Measurements from ENCODE around the gene CDKL2. TPM values are rescaled to one million over a fixed set of nuclear protein-coding genes. Genes with fewer than 3 reads are reported as not detected.
A peak's percentile ranks its signal among the peaks of the same experiment; 100 is the strongest.
"Not testable (repeated sequence)": the region's sequence is repeated elsewhere in the genome, so short reads cannot be mapped to it uniquely, and the experiment has no call there.

The CDKL2 gene
- total RNA-seq, 1 experiment from 2014 or later, result 1.5 TPM

DNA sequence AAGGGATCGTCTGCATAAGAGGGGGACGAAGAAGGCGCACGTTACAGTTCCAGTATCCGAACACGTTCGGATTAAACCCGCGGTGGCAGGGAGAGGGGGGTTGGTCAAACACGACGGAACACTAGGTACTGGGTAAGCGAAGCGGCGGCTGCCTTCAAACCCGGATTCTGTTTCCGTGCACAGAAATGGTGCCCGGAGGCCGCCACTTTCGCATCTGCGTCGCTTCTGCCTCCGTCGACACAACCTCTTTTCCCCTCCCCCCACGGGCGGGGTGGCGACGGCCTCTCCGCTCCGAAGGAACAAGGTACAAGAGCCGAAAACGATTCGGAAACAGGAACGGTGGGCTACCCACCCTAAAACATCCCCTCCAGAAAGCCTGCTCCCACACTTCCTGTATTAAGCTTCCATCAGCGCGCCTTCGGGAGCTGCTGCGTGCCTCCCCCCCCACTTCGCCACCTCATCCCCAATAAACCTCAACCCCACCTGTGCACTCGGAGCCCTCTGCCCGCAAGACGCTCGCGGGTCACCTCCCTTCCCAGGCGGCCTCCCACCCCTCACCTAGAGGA lies 42.2 kb upstream of the CDKL2 start:
- H3K27me3 ChIP-seq (replicated peaks; ENCODE audit: insufficient read depth, low read depth, low read length, poor library complexity), result no peaks in the 10 kb centered on the region
- H3K4me1 ChIP-seq (ENCODE audit: insufficient read depth, low read length, poor library complexity, severe bottlenecking), result no peaks in the 10 kb centered on the region
- peak overlapping the region; percentile 91 for H3K4me3 ChIP-seq (ENCODE audit: low read depth, low read length, poor library complexity, severe bottlenecking)
- peak; percentile 47 for DNase-seq (ENCODE audit: low spot score)
- ChIA-PET POLR2A (ENCODE audit: low non-redundant PET) (no interaction called here), CTCF (no interaction called here)
- H3K36me3 ChIP-seq (ENCODE audit: insufficient read depth, low read length, poor library complexity, severe bottlenecking), result no peaks in the 10 kb centered on the region
- intact Hi-C loops (cut with micrococcal nuclease; ENCODE audit: unreplicated experiment), result loop anchor here (5.0 kb wide), 1 partner anchor 50 kb away; the partner anchor contains the start of gene USO1
- no peaks in the 10 kb centered on the region for H3K9me3 ChIP-seq (ENCODE audit: low read depth, low read length, poor library complexity, severe bottlenecking)
- no peak for TF ChIP-seq EZH2 (IDR thresholded peaks at IDR 0.05; ENCODE audit: borderline replicate concordance, low read depth, low read length, poor library complexity, severe bottlenecking)
- TF ChIP-seq, protein P1, sequence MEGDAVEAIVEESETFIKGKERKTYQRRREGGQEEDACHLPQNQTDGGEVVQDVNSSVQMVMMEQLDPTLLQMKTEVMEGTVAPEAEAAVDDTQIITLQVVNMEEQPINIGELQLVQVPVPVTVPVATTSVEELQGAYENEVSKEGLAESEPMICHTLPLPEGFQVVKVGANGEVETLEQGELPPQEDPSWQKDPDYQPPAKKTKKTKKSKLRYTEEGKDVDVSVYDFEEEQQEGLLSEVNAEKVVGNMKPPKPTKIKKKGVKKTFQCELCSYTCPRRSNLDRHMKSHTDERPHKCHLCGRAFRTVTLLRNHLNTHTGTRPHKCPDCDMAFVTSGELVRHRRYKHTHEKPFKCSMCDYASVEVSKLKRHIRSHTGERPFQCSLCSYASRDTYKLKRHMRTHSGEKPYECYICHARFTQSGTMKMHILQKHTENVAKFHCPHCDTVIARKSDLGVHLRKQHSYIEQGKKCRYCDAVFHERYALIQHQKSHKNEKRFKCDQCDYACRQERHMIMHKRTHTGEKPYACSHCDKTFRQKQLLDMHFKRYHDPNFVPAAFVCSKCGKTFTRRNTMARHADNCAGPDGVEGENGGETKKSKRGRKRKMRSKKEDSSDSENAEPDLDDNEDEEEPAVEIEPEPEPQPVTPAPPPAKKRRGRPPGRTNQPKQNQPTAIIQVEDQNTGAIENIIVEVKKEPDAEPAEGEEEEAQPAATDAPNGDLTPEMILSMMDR (conservative IDR thresholded peaks at IDR 0.05; ENCODE audit: low read depth, low read length), result no peak
- BruUV-seq (replicated peaks), result no TSS peak
- peak overlapping the region; percentile 89 for H3K27ac ChIP-seq (ENCODE audit: low read depth, low read length, poor library complexity, severe bottlenecking)

DNA sequence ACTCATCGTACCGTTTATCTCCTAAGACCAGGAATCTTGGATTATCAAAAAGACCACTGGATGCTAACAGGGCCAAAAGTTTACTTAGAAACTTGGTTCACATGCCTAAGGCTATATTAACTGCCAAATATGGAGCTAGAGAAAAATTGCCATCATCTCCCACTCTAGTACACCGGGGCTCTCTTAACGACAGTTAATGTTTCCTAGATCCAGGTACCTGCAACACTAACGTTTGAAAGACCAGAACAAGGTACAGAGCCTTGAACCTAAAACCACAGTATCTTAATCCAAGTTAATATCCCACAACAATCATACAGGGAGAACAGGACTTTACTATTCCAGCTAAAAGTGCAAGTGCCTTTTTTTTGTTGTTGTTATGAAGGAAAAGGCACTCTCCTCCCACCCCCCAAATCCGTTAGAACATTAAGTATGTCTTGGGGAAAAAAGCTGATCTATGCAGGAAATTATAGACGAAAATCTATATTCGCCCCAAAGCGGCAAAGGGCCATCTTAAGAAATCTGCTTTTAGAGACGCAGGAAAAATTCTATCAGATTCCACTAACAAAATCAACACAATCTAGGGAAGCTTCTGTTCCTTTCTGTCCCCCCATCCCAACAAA lies 41.6 kb upstream of the CDKL2 start:
- Histone ChIP-seq H3K9me3 (ENCODE audit: low read depth, low read length, poor library complexity, severe bottlenecking) (no peaks in the 10 kb centered on the region), H3K4me3 (ENCODE audit: low read depth, low read length, poor library complexity, severe bottlenecking) (peak overlapping the region; percentile 91), H3K36me3 (ENCODE audit: insufficient read depth, low read length, poor library complexity, severe bottlenecking) (no peaks in the 10 kb centered on the region), H3K27me3 (replicated peaks; ENCODE audit: insufficient read depth, low read depth, low read length, poor library complexity) (no peaks in the 10 kb centered on the region), H3K27ac (ENCODE audit: low read depth, low read length, poor library complexity, severe bottlenecking) (peak overlapping the region; percentile 89), H3K4me1 (ENCODE audit: insufficient read depth, low read length, poor library complexity, severe bottlenecking) (no peaks in the 10 kb centered on the region)
- TF ChIP-seq, protein P1 (conservative IDR thresholded peaks at IDR 0.05; ENCODE audit: low read depth, low read length), result no peak
- no peak for TF ChIP-seq EZH2 (IDR thresholded peaks at IDR 0.05; ENCODE audit: borderline replicate concordance, low read depth, low read length, poor library complexity, severe bottlenecking)
- ChIA-PET CTCF (no interaction called here), POLR2A (ENCODE audit: low non-redundant PET) (interaction anchor here (0.6 kb wide), 1 partner anchor 158 kb away, joined by 3 read pairs; the partner anchor contains the start of gene RCHY1)
- DNase-seq (ENCODE audit: low spot score), result no peak
- no TSS peak for BruUV-seq (replicated peaks)
- intact Hi-C loops (cut with micrococcal nuclease; ENCODE audit: unreplicated experiment), result loop anchor here (5.0 kb wide), 1 partner anchor 50 kb away; the partner anchor contains the start of gene USO1

DNA sequence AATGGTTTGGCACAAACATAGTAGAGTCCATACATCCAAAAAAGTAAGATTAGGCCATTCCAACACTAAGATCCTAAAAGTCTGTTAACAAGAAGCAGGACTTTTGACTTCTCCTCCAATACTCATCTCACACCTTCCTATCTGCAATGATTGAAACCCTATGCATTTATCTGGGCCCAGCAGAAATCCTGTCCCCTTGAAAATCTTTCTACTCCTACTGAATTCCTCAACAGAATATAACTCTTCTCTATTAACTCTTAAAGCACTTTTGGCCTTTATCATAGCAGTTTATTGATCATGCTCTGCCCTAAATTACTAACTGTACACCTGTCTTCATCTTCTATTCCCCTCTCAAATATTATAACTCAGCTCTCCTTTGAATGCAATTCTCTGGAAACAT lies 38.3 kb upstream of the CDKL2 start:
- no peak overlapping the region for H3K4me3 ChIP-seq (ENCODE audit: low read depth, low read length, poor library complexity, severe bottlenecking)
- H3K27me3 ChIP-seq (replicated peaks; ENCODE audit: insufficient read depth, low read depth, low read length, poor library complexity), result no peaks in the 10 kb centered on the region
- intact Hi-C loops (cut with micrococcal nuclease; ENCODE audit: unreplicated experiment), result no loop called here
- no peaks in the 10 kb centered on the region for H3K9me3 ChIP-seq (ENCODE audit: low read depth, low read length, poor library complexity, severe bottlenecking)
- ChIA-PET POLR2A (ENCODE audit: low non-redundant PET) (interaction anchor here (0.5 kb wide), 1 partner anchor 729 kb away, joined by 4 read pairs; no protein-coding TSS in a partner anchor), CTCF (no interaction called here)
- no TSS peak for BruUV-seq (replicated peaks)
- H3K4me1 ChIP-seq (ENCODE audit: insufficient read depth, low read length, poor library complexity, severe bottlenecking), result no peaks in the 10 kb centered on the region
- no peak overlapping the region for H3K27ac ChIP-seq (ENCODE audit: low read depth, low read length, poor library complexity, severe bottlenecking)
- no peak for DNase-seq (ENCODE audit: low spot score)
- H3K36me3 ChIP-seq (ENCODE audit: insufficient read depth, low read length, poor library complexity, severe bottlenecking), result no peaks in the 10 kb centered on the region
- TF ChIP-seq, protein P1 (conservative IDR thresholded peaks at IDR 0.05; ENCODE audit: low read depth, low read length), result no peak
- TF ChIP-seq EZH2 (IDR thresholded peaks at IDR 0.05; ENCODE audit: borderline replicate concordance, low read depth, low read length, poor library complexity, severe bottlenecking), result no peak

DNA sequence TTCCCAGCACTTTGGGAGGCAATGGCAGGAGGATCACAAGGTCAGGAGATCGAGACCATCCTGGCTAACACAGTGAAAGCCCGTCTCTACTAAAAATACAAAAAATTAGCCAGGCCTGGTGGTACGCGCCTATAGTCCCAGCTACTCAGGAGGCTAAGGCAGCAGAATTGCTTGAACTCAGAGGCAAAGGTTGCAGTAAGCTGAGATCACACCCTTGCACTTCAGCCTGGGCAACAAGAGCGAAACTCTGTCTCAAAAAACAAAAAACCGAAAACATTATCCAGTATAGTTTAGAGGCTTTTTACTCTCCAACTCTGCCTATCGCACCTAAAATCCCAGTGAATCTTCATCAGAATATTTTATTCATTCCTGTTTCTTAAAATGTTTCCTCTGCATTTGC lies 37.3 kb upstream of the CDKL2 start:
- BruUV-seq (replicated peaks); CTCF ChIA-PET; H3K4me1 ChIP-seq (ENCODE audit: insufficient read depth, low read length, poor library complexity, severe bottlenecking); POLR2A ChIA-PET (ENCODE audit: low non-redundant PET); H3K9me3 ChIP-seq (ENCODE audit: low read depth, low read length, poor library complexity, severe bottlenecking); H3K36me3 ChIP-seq (ENCODE audit: insufficient read depth, low read length, poor library complexity, severe bottlenecking); DNase-seq (ENCODE audit: low spot score); H3K4me3 ChIP-seq (ENCODE audit: low read depth, low read length, poor library complexity, severe bottlenecking); H3K27me3 ChIP-seq (replicated peaks; ENCODE audit: insufficient read depth, low read depth, low read length, poor library complexity); H3K27ac ChIP-seq (ENCODE audit: low read depth, low read length, poor library complexity, severe bottlenecking); intact Hi-C loops (cut with micrococcal nuclease; ENCODE audit: unreplicated experiment): not testable (repeated sequence)

Data from A673 (cell line).